ENCODE results near the gene RAP1GAP2.
A peak's percentile ranks its signal among the peaks of the same experiment; 100 is the strongest.
"Not testable (repeated sequence)": the region's sequence is repeated elsewhere in the genome, so short reads cannot be mapped to it uniquely, and the experiment has no call there.

Gene RAP1GAP2

GRCh38 chr17:3048727-3049471 lies 252.7 kb downstream of the RAP1GAP2 start:
- DNase-seq (ENCODE audit: low read depth), result peak; percentile 75

GRCh38 chr17:3049705-3050295 lies 253.6 kb downstream of the RAP1GAP2 start:
- no peak for DNase-seq (ENCODE audit: low read depth)

GRCh38 chr17:3054868-3055267 lies 258.6 kb downstream of the RAP1GAP2 start:
- not testable (repeated sequence) for DNase-seq (ENCODE audit: low read depth)

- not testable (repeated sequence) for DNase-seq (ENCODE audit: low read depth)
Measured at GRCh38 chr17:3062824-3063377, 266.7 kb downstream of the RAP1GAP2 start.

GRCh38 chr17:3063507-3063906 lies 267.3 kb downstream of the RAP1GAP2 start, which contains the start of gene OR1D5:
OR1D5 (minus strand) TSS chr17:3063607; CDS start chr17:3063607, 0 bp downstream.
- not testable (repeated sequence) for DNase-seq (ENCODE audit: low read depth)

- not testable (repeated sequence) for DNase-seq (ENCODE audit: low read depth)
Measured at GRCh38 chr17:3065192-3065591, 269.0 kb downstream of the RAP1GAP2 start.

- not testable (repeated sequence) for DNase-seq (ENCODE audit: low read depth)
Measured at GRCh38 chr17:3073850-3074249, 277.6 kb downstream of the RAP1GAP2 start.

Measured in stimulated activated CD8-positive, alpha-beta memory T cell treated with anti-CD3 and anti-CD28 coated beads, Interleukin-15, amount 100 ng/mL, for 24 hours (primary cell).